NK-92 treated with Interleukin-12 subunit alpha and Interleukin-12 subunit beta, amount 100 ng/mL, for 24 hours (cell line): Measurements from ENCODE around the gene B3GALT6.
"Not testable (repeated sequence)": the region's sequence is repeated elsewhere in the genome, so short reads cannot be mapped to it uniquely, and the experiment has no call there.

Experiments used
- DNase-seq: peaks from one replicate; lab custom pipeline; 2025; lab: John Stamatoyannopoulos, UW

Gene B3GALT6

DNA sequence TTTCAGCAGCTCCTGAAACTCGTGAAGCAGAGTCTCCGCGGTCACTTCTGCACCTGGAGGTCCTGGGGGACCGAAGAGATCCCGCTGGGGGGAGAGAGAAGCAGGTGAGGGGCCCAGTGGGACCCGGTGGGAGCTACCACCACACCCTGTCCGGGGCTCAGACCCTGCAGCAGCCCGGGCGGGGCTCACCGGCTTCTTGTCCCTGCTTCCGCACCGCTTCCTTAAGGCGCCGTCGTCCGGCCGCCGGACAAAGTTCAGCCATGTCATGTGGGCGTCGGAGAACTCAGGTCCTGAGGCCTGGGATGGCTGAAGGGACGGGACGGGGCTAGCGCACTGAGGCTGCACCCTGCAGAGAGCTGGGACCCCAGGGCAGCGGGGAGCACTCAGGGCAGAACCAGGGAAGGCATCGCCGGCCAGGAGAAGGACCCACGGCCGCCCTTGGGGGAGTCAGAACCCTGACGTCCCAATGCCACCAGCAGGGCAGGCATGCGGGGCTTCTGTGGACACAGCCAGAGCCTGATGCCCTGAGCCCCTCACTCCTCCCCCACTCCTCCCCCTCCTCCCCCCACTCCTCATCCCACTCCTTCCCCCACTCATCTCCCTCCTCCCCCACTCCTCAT lies 12.3 kb downstream of the B3GALT6 start:
- no peak for DNase-seq

DNA sequence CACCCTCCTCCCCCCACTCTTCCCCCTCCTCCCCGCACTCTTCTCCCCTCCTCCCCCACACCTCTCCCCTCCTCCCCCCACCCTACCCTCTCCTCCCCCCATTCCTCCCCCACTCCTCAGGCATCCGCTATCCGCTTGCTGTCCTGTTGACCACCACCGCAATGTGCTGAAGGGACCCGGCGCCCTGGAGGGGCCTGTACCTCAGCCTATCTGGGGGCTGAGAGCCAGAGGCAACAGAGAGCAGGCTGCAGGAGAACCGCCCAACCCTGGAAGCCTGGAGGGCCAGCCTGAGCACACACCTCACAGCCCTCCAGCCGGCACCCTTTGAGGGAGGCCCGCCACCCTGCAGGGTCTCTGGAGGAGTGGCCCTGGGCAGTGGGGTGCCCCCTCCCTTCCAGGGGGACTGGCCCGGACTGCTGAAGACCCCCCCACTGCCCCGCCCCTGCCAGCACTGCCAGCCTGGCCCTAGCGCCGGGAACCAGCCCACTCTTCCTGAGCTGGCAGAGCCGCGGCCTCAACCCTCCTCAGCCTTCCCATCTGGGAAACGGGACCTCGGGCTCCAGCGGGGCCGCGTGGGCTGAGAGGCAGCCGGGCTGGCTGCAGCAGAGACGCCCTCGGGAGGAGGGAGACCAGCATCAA lies 13.3 kb downstream of the B3GALT6 start:
- no peak for DNase-seq

DNA sequence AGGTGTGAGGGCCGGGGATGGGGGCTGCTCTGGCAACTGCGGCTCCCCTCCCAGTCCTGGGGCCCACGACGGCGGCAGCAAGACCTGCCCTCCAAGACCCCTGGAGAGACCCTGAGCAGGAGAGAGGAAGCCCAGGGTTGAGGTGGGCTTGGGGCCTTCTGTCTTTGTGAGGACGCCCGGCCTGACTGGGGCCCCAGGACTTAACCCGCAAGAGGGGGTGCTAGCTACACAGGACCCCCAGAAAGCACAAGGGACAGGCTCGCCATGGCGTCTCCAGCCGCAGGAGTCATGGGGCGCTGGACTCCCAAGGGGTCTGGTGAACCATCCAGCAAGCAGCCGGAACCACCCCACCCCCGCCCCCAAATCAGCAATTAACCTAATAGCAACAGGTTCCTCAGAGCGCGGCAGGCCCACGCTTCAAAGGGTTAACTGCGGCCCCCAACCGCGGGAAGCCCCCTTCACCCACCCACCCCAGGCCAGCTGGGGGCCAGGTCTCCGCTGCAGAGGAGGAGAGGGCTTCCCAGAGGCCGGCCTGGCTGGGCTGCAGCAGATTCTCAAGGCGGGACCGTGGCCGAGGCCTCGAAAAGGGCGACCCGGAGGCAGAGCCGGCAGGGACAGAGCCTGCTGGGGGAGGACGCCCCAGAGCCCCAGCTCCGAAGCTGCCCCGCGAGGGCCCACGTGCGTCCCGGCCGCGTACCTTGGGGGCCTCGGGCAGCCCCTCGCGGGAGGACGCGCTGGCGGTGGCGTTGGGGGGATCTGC lies 14.0 kb downstream of the B3GALT6 start:
- no peak for DNase-seq

DNA sequence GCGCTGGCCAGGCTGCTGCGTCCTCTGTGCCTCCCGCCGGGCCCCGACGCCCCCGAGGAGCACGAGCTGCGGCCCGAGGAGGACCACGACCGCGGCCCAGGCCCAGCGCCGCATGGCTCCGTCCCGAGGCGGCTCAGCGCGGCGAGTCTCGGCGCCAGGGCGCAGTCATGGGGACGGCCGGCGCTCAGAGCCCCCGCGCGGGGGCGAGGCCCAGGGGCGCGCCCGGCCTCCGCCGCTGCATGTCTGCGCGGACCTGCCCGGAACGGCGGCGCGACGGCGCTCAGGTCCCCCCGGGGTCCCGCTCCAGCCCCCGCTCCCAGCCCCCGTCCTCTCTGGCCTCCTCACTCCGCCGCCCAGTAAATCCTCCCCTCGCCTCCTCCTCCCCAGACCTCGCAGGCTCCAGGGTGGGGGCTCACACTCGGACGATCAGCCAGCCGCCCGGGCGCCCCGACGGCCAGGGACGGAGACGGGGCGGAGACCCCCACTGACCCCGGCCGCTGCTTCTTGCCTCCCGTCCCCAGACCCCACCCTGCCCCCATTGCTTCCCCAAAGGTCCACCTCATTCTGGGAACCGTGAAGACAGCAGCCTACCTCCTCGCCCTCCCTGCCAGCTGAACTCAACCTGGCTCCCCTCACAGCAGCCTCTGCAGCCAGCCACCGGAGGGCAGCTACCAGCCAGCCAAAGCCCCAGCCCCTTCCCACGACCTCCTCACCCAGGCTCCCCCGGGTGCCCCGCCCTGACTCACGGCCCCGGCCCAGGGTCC lies 14.7 kb downstream of the B3GALT6 start, which contains the start of gene C1QTNF12:
Gene C1QTNF12 (minus strand): TSS at position 146 of the 764 bp plus-strand sequence. CDS start 32 bp downstream, at position 114.
- no peak for DNase-seq

DNA sequence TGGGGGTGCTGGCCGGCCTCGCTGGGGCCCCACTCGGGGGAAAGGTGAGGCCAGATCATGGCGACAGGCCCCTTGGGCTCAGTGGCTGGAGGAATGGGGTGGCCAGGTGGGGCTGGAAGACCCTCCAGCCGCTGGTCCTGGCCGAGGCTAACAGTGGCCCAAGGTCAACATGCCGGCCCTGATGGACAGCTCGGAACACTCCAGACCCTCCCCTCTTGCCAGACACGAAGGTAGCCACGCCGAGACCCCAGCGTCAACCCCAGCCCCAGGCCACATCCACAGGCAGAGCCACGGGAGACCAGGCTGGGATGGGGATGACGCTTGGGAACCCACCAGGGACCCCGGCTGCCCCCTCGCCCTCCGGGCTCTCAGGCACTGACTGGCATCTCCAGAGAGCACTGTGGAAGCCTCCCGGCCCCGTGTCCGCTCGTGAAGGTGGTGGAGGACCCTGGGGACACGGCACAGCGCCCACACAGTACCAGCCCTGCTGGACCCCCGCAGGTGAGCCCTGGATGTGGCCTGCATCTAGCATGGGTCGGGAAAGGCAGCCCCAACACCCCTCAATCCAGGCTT lies 15.4 kb downstream of the B3GALT6 start:
- no peak for DNase-seq

DNA sequence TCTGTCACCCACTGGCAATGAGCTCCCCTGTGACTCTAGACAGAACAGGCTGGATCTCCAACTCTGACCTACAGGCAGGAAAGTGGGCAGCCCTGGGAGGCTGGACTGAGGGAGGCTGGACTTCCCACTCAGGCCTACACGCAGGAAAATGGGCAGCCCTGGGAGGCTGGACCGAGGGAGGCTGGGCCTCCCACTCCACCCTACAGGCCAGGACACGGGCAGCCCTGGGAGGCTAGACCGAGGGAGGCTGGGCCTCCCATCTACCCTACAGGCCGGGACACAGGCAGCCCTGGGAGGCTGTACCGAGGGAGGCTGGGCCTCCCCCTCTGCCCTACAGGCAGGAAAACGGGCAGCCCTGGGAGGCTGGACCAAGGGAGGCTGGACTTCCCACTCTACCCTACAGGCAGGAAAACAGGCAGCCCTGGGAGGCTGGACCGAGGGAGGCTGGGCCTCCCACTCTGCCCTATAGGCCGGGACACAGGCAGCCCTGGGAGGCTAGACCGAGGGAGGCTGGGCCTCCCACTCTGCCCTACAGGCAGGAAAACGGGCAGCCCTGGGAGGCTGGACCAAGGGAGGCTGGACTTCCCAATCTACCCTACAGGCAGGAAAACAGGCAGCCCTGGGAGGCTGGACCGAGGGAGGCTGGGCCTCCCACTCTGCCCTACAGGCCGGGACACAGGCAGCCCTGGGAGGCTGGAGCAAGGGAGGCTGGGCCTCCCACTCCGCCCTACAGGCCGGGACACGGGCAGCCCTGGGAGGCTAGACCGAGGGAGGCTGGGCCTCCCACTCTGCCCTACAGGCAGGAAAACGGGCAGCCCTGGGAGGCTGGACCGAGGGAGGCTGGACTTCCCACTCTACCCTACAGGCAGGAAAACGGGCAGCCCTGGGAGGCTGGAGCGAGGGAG lies 16.2 kb downstream of the B3GALT6 start:
- DNase-seq, result not testable (repeated sequence)

DNA sequence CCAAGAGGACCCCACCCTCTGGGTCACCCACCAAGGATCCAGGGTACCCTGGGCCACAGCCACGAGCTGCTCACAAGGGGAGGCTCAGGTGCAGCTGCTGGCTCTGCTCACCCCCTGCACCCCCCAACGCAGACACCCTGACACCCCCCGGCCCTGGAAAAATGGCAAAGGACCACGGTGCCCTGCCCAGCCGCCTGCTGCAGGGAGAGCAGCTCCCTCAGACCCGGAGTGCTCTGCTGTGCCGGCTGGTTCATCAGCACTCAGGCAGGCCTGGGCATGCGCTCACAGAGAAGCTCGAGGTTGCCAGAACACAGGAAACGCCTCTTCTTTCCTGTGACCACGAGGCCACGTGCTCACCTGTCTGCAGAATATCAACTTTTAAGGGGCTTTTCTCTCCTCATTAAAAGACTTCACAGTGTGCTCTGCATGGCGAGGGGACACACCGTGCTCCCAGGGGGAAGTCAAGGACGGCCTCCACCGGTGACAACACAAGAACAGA lies 18.8 kb downstream of the B3GALT6 start:
- DNase-seq, result no peak

DNA sequence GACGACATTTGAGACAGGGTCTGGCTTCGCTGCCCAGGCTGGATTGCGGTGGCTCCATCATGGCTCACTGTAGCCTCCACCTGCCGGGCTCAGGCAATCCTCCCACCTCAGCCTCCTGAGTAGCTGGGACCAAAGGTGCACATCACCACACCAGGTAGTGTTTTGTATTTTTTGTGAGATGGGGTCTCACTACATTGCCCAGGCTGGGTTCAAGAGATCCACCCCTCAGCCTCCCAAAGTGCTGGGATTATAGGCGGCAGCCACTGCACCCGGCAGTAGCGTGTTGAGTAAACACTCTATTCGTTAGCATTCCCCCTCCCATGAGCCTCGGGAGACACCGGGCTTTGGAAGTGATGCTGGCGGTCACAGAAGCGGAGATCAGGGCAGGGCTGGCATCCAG lies 21.3 kb downstream of the B3GALT6 start:
- no peak for DNase-seq

DNA sequence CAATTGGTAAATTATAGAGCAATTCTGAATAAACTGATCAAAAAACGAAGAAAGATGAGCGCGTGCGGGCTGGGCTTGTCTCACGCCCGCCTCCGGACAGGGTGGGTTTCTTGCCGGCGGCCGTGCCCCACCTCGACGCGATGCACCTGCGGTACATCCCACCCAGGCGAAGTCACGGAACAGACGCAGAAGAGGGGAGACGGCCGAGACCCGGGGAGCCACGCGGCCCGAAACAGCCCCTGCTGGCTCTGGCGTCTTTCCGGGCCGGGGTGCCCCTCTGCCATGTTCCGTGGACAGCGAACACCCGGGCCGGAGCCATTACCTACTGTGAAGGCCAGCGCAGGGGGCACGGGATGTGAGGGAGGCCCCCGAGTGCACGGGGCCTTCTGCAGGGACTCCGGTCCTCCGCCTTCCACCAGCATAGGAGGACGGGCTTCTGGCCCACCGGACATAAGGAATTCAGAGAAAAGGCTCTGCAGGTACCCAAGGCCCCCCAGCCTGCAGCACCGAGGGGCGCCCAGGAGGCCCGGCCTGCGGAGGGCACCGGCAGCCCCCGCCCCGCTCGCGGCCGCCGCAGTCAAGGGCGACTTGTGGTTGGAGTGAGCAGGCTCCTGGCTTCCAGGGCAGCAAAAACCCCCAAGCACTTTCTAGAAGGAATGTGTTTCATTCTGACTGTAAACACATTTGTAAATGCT lies 22.1 kb downstream of the B3GALT6 start:
- no peak for DNase-seq

DNA sequence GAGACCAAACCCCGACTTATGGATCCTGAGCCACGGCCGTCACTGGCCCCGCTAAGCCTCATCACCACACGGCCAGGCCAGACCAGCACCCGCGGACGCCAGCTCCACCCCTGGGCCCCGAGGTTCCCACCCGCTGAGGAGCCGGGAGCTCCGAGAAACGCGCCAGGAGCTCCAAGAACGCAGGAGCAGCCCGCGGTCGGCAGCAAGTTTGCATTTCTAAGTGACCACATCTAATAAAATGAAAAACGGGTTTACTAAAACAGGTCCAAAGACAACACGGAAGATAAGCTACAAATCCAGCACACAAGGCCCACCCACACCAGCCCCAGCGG lies 22.6 kb downstream of the B3GALT6 start:
- DNase-seq, result no peak

DNA sequence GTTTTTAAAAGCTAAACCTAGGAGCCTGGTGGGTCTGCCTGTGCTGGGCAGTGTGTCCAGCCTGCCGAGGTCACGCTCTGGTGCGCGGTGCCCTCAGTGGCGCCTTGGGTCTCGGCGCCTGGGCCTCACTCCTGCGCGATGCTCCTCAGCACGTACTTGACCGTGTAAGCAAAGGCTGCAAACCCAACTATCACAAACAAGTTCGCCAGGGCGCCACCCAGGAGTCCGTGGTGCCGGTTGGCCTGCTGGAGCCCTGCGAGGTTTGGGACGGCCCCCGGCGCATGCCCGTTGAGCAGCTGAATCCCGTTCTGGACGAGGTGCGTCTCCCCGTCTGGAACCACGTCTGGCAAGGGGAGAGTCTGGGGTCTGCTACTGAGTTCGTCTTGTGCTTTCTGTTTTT lies 23.0 kb downstream of the B3GALT6 start:
- no peak for DNase-seq

DNA sequence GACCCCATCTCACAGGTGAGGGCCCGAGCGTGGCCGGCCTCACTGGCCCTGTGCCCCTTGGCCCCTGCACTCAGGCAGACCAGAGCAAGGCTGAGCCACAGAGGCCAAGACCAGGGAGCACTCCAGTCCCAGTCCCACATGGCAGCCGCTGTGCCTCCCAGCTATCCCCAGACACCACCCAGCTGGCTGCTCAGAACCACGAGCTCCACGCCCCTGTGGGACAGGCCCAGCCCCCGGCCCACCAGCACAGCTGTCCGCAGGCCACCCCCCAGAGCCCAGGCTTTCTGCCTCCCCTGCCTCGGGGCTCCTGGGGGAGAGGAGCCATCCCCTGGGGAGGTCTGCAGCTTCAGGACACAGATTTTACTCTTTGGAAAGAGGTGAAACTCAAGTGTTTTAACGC lies 23.6 kb downstream of the B3GALT6 start:
- no peak for DNase-seq

DNA sequence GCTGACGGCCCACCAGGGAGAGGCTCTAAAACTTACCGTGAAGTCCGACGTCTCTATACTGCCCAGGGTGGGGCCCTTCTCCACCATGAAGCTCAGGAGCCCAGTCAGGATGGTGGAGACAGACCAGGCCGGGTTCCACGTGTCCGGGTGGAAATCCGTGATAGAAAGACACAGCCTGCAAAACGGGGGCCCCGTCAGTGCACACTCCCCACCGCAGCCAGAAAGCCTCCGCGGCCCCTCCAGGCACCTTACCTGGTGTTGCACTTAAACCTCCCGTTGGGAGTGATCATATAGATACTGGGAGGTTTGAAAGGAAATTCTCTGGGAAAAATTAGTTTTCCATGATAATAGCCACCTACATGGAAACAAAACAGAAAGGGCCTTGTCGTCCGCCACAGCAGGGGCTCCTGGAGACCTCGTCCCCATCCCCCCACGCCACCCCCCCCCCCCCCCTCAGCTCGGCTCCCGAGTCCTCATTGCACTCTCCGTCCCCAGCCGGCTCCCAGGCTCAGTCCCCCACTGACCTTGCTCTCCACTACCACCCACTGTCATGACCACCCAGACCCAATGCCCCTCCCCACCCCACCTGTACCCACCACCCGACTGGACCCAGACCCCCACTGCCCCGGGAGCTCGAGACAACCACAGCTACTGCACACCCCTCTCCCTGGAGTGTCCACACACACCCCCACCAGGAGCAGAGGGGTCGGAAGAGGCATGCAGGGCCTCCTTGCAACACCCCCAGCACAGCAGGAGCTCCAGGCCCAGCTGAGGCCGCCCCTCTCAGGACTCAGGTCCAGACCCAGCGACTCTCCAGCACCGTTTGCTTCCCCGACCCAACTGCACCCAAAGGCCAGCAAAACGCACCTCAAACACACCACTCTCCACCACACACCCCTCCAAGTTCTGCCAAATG lies 25.2 kb downstream of the B3GALT6 start:
- no peak for DNase-seq

DNA sequence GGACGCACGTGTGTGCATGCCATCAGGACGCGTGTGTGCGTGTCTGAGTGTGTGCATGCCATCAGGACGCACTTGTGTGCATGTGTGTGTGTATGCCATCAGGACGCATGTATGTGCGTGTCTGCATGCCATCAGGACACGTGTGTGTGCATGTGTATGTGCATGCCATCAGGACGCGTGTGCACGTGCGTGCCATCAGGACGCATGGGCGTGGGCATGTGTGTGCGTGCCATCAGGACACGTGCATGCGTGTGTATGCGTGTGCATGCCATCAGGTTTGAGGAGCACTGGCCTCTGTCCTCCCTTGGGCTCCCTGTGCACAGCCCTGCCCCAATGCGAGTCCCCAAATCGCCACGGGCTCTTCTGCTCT lies 27.1 kb downstream of the B3GALT6 start:
- DNase-seq, result no peak

DNA sequence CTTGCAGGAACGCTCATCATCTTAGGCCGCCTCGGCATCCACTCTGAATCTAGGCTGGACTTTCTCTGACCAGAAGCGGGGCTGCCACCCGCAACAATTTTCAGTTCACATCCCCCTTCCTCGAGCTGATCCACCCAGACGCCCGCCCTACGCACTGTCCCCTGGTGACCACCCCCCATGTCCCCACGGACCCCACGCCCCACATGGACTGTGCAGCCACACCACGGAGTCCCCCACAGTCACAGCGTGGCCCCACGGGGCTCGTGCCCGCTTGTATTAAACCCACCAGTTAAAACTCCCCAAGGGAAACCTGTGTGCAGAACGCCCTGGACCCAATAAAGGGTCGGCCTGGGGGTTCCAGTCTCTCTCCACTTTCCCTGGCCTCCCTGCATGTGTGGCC lies 27.5 kb downstream of the B3GALT6 start:
- no peak for DNase-seq

DNA sequence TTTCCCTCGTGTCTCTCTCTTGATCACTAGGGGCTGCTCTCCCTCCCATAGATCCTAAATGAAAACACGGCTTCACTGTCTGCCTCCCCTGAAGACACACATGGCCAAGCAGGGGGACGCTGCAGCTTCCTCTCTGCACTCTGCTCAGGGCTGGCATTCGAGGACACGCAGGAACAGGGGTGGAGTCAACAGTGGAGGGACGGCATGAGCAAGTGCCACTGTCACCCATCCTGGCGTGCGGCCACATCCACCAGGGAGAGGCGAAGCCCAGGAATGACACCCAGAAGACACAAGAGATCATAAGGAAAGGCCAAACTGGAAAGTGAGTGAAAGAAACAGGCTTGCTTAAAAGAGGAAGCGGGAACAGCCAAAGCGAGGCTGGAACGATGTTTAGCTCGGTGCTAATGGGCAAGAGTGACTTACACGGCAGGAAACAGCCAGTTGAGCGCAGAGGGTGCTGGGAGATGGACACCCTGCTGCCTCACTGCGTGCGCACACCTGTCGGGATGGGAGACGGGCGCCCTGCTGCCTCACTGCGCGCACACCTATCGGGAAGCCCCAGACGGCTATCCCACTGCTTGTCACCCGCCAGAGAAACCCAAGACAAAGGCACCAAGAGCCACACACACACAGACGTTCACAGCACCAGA lies 28.0 kb downstream of the B3GALT6 start:
- DNase-seq, result no peak

DNA sequence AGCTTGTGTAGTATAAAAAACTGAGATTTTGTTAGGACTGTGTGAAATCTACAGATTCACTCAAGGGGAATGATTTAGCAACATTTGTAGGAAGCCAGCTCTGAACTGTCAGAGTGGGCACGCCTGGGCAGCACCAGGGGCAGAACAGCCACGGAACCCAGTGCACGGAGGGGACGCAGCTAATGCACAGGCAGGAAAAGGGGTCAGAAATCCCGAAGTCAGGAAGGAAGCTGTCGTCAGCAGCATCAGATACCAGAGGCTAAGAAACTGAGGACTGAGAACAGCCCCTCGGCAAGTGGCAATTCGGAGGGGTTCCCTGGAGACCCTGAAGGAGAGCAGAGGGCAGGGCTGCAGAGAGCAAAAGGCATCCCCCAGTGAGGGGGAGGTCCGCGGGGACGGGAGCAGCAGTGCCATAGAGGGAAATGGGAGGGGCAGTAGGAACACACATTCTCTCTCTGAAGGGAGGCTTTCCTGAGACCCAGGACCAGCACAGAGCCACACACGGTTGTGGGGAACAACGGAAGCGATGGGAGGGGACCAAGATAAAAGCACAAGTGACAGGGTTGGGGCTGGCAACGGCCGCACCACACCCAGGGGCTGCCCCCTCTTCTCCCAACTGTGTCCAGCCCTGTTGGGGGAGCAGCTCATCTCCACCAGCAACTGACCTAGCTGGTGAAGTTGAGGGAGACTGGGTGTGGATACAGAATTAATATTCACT lies 29.0 kb downstream of the B3GALT6 start:
- no peak for DNase-seq

DNA sequence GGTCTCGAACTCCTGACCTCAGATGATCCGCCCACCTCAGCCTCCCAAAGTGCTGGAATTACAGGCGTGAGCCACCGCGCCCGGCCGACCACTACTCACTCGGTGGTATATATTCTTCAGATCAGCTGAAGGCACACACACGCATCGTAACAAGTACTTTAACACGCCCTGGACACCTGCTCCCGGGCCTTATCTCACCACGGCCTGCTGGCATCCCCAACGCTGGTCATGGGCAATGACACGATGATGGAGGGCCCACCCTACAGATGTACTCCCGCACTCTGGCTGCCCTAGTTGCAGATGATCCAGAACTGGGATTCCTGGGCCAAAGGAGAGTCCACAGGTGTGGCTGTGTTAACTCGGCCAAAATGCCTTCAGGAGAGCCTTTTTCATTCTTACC lies 30.0 kb downstream of the B3GALT6 start:
- no peak for DNase-seq
